GM19463 (cell line): ENCODE data around the gene KCNJ15.

Source experiments
- ATAC-seq: cut with Tn5 transposase; IDR thresholded peaks from one replicate; pipeline ENCODE4 v1.9.1; 2021; ENCODE audit warnings: mild to moderate bottlenecking, moderate library complexity; ENCODE audit not compliant: unreplicated experiment

KCNJ15 gene

DNA sequence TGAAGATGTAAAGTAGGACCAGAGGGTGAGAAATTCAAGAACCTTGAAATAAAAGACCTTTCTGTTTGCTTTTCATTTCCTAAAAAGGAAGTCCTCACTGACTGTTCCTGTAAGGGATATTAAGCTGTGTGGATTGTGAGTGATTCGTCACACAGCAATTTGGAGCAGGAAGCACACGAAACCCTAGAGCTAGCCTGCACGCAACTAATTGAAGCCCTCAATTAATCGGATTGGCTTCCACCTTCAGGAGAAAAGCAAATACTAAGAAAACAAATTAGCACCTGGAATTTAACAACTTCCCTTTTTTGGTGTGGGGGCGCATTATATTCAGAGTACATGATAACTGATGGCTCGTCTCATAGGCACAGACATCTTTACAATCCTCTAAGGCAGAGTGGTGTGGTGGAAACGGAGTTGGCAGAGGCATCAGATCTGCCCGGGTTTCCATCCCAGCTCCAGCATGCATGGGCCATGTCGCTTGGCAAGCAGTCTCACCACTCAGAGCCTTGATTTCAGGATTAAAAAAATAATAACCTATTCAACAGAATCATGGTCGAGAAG lies 95.2 kb downstream of the KCNJ15 start:
- ATAC-seq: no peak

DNA sequence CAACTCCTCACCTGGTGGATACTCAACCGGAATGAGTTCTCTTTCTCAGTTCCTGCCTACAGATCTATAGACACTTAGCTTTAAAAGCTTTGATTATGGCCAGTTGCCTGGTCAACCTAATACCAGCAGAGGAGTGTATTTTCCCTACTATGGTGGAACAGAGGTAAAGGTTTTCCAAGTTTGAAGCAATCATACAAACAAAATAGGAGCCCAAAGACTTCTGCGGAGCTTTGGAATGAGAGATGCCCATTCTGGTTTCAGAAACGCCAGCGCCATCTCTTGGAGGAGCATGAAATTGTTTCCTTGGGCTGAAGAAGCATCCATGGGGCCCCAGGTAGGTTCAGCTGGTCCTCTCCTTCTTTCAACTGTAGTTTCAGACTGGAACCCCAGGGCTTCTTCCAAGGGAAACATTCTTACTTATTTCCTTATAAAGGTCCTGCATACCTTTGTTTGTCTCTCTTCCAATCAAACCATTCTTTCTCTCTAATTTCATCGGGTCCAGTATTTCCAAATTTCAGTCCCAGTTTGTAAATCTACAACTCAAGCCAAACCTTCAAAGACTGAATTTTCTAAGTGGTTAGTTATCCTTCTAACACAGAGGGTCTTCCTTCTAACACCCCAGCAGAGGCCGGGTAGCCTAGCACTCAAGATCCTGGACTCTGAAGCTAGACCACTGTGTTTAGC lies 95.9 kb downstream of the KCNJ15 start:
- no peak for ATAC-seq

DNA sequence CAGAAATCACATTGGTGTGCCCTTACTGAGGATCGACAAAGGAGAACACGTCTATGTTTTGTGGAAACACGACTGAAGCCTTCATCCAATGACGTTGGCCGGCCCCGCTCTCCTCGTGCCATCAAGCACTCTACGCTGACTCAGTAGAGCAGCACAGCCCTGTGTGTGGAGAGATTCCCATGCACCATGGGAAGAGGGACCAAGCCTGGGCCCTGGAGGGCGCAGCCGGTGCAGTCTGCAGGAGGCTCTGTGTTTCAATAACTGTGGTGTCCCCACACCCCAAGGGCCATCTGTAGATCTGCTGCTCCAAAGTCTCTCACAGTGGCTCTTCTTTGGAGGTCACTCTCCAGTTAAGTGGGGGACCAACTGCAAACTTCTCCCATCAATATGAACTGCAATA lies 97.4 kb downstream of the KCNJ15 start:
- ATAC-seq: no peak

DNA sequence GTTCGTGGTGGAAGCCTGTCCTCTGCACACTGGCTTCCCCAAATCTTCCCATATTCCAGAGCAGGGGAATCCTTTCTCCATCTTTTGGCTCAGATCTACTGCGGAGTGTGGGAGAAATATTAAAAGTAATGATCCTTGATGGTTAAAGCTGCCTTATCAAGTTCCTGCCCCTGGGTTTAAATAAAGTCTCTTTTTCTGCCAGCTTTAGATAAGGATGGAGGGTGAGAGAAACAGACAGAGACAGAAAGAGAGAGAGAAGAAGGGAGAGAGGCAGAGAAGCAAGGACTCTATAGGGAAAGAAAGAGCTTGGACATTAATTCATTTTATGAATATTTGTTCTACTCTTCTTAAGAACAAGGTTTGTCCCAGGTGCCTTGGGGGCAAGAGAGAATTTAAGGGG lies 98.0 kb downstream of the KCNJ15 start:
- ATAC-seq: no peak

DNA sequence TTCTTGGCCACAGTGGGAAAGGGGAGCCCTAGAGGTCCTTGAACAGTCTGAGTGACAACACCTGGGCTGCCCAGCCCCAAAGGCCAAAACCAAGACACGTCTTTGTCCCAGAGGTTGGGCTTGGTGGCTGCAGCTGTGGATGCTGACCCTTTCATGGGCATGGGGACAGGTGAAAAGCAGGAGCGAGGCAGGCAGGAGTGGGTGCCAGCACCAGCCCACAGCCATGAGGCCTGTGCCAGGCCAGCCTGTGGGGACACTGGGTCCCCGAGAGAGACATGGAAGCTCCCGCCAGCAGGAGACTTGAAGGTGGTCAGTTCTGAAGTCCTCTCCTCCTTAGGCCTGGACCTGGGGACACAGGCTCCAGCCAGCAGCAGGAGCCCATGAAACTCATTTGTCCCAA lies 98.6 kb downstream of the KCNJ15 start:
- no peak for ATAC-seq

DNA sequence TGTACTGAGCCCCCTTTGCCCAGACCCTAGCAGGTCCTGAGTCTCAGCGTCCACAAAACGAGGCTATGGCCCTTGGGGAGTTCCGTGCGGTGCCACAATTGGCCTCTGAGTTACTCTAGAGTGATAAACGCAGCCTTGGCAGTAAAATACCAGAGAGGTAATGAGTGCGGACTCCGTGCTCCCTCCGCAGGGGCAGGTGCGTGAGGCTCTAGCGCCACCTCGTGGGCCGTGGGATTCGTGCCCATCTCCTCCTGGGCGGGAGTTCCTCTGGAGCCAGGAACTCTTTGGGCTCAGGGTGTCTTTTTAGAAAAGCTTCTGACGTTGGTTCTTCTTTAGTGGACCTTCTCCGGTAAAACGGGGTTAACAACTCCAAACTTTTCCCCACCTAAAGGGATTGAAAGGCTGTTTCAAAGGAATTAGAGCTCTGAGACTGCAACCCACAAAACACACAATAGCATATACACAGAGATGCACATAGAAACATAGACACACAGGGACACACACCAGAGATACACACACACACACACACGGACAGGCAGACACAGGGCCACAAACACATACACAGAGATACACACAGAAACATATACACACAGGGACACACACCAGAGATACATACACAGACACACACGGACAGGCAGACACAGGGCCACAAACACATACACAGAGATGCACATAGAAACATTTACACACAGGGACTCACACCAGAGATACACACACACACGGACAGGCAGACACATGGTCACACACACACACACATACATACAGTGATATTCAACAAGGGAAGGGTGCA lies 99.4 kb downstream of the KCNJ15 start:
- ATAC-seq: no peak
